Measurements from ENCODE around the gene HAVCR2.
A peak's percentile ranks its signal among the peaks of the same experiment; 100 is the strongest.

The HAVCR2 gene

DNA sequence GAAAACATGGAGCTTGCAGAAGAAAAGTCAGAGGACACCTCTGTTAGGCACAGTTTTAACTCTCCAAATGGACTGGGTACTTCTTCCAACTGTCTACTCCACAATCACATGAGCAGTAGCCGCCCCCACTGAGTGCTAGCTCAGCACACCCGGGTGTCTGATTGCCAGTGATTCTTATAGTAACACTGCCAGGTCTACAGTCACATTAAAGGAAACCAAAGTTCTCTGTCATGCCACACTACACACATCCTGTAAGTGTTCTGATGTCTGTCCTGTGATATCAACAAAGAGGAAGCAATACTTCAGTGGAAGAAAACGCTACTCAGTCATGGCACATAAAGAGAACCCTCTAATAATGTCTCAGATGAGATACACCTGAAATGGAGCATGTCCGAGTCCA, at the start of gene HAVCR2:
TSS of gene HAVCR2 (minus strand) at position 69 of the 400 bp plus-strand sequence. CDS start at position 8, 61 bp downstream.
- DNase-seq, result no peak

DNA sequence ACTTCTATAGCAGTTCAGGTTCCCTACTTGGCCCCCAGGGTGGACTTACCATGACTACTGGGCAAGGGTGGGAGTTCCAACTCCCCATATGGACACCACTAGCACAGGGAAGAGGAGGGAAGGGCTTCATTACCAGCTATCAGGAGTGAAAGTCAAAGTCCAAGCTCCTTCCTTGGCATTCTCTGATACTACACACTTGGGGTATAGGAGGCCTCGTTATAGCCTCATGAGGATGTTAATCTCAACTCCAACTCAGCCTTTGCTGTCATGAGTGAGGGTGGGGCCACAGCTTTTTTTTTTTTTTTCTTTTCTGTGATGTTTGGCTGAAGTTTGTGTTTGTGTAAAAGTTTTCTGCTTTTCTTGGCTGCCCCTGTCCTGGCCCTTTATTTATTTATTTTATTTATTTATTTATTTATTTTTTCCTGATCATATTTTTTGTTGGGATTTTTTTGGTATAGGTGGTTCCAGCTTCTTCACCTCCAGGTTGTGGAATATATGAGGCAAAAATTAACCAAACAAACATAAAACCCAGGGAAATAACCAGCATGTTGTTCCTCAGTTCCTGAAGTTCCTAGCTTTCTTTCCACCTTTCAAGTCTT, 48.5 kb upstream of the HAVCR2 start:
- no peak for DNase-seq

DNA sequence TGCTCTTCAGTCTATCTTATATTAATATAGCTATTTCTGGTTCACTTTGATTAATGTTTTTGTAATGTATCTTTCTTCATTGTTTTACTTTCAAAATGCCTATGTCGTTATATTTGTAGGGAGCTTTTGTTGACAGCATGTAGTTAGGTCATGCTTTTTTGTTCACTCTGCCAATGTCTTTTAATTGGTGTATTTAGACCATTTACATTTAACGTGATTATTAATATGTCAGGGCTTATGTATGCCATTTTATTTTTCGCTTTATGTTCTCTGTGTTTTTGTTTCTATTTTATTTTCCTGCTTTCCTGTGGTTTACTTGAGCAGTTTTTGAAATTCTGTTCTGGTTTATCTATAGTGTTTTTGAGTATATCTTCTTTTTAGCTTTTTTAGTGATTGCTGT, 46.5 kb upstream of the HAVCR2 start:
- DNase-seq, result no peak

DNA sequence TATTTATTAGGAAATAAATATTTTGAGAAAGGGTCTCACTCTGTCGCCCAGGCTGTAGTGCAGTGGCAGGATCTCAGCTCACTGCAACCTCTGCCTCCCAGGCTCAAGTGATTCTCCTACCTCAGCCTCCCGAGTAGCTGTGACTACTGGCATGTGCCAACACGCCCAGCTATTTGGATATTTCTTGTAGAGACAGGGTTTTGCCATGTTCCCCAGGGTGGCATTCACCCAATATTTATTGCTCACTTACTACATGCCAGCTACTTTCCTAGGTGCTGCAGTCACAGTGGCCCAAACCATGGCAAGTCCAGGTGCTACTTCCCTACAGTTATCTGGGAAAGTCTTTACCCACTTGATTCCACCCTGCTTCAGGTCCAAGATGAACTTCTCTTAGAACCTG, 42.2 kb upstream of the HAVCR2 start:
- DNase-seq, result no peak

DNA sequence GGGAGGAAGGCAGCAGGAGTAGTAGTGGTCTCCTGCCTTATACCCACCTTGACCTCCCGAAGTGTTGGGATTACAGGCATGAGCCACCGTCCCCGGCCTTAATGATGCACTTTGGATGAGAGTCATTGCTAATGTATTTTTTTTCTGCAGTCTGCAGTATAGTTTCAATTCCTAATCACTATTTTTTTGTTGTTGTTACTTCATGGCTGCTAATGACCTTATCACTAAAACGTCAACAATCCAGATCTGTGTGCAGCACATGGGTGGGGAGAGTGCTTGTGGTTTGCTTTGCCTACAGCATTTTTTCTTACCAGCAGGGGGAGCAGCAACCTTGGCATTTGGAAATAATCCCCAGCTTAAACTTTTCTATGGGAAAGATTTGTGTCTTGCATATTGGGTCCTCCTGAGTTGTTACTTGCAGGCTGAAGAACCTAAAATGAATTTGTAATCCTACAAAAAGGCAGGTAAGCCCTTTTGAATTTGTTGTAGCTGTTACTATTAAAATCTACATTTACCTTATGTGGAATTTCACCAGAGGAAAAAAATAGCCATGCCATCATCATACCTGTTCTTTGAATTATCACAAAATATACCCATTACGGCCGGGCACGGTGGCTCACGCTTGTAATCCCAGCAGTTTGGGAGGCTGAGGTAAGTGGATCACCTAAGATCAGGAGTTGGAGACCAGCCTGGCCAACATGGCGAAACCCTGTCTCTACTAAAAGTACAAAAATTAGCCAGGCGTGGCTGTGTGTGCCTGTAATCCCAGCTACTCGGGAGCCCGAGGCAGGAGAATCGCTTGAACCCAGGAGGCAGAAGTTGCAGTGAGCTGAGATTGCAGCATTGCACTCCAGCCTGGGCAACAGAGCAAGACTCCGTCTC, 40.1 kb upstream of the HAVCR2 start:
- DNase-seq, result peak; percentile 70

DNA sequence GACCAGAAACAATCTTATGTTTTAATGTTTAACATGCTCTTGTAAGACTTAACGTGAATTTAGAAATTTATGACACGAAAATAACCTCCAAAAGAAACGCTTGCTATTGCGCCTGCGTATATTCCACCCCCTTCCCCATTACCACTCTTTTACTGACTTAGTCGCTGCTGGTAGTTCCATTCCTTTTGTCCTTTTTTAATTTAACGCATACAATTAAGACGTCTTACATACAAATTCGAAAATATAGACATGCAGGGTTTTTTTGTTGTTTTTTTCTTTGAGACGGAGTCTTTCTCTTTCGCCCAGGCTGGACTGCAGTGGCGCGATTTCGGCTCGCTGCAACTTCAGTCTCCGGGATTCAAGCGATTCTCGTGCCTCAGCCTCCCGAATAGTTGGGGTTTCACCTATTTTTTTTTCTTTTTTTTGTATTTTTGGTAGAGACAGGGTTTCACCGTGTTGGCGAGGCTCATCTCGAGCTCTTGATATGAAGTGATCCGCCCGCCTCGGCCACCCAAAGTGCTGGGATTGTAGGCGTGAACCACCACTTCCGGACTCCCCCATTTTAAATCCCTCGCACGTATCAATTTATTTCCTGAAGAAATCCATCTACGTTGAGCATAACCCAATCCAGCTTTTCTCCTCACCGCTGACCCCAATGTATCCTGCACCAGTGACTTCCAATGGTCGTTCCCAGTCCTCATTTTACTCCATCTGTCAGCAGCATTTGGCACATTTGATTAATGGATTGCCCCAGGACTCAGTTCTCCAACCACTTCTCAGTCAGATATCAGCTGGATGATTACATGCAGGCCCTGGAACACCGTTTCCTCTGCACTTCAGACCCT, 34.5 kb upstream of the HAVCR2 start:
- peak; percentile 86 for DNase-seq

DNA sequence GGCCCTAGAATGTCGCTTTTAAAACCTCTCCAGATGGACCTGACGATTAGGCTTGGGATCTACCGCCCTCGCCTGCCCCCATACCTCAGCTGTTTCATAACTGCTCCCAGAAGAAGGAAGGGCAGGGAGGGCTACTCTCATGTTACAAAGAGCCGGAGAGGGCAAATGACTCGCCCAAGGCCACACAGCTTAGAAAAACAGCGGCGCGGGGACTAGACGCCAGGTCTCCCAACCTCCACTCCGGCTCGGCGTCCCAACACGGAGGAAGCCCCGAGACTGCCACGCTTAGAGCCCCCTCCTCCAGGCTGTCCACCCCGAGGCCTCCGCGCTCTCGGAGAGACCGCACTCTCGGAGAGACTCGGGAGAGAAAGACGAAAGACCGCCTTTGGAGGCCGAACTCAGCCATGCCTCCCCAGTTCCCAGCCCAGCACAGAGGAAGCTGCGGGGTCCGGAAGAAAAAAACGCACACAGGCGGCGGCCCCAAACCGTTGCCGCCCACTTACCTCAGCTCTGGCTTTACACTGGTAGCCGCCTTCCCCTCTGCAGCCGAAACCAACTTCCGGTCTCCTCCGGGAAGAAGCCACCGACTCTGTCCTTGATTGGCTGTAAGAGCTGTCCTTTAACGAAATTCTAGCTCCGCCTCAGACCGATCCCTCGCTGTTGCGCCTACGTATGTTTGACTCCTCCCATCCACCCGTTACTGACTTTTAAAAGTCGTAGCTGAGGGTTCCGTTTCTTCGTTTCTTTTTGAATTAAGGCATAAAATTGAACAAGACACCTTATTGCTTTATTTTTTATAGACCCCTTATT, 33.7 kb upstream of the HAVCR2 start, which contains the start of gene MED7:
TSS of gene MED7 (minus strand) at position 549 of the 810 bp plus-strand sequence. CDS start 3,434 bp downstream, outside the sequence.
- DNase-seq, result peak; percentile 100

DNA sequence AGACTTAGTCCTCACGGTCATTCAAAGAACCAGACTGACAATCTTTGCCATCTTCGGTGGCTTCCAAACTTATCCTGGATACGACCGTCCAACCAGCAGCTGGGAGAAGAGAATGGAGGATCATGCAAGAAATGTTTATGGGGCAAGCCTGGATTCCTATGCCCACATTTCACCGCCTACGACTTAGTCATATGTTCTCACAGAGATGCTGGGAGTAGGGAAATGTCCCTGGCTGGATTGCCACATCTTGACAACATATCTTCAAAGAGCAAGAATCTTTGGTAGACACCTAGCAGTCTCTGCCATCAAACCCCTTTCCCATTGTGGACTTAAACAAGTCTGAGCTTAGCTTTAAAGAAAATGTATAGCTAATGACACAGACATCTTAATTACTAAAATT, 28.8 kb upstream of the HAVCR2 start:
- DNase-seq, result no peak

DNA sequence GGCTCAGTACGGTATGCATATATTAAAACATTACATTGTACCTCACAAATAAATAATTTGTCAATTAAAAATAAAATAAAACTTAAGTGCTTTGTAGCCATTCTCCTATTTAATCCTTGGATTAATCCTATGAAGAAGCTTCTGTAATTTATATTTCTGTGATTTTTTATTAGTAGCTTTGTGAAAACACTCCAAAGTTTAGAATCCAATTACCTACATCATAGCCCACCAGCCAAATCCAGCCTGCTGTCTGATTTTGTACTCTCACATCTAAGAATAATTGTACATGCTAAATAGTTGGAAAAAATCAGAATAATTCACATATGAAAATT, 23.4 kb upstream of the HAVCR2 start:
- DNase-seq, result no peak

DNA sequence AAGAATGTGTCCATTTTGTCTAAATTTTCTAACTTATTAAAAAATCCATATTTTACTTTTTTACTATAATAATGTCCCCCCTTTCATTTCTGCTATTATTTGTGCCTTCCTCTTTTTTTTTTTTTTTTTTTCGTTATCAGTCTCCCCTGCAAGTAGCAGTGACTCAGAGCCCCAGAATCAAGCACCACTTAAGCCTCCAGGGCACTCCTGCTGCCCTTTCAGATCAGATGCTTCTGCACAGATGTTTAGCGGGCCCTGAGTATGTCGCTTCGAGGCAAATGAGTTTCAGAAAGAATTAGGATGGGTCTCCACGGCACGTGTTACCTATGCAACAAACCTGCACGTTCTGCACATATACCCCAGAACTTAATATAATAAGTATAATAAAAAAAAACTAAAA, 22.1 kb upstream of the HAVCR2 start:
- peak; percentile 32 for DNase-seq

DNA sequence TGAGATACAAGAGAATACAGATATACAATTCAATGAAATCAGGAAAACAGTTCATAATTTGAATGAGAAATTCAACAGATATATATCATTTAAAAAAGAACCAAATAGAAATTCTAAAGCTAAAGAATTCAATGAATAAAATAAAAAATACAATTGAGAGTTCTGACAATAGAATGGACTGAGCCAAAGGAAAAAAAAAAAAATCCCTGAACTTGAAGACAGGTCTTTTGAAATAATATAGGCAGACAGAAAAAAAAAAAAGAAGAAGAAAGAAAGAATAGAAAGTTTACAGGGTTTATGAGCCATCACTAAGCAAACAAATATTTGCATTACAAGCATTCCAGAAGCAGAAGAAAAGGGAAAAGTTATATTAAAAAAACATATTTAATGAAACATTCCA, 12.9 kb upstream of the HAVCR2 start:
- no peak for DNase-seq

DNA sequence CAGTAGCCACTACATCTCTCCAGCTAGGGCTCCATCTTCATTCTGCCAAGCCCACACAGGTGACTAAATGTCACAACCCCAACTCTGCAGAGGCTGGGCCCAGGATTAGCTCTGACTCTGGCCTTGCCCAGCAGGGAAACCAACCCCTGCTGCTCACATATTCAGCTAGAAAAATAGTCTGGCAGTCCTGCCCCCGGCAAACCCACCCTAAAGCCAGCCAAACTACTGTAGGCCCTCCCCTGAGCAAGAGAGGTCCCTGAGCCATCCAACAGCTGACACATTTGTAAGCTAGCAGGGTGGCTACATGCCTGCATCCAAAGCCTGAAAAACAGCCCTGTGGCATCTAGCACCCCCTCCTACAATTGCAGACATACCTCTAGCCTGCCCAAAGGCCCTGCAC, 11.3 kb upstream of the HAVCR2 start:
- no peak for DNase-seq

DNA sequence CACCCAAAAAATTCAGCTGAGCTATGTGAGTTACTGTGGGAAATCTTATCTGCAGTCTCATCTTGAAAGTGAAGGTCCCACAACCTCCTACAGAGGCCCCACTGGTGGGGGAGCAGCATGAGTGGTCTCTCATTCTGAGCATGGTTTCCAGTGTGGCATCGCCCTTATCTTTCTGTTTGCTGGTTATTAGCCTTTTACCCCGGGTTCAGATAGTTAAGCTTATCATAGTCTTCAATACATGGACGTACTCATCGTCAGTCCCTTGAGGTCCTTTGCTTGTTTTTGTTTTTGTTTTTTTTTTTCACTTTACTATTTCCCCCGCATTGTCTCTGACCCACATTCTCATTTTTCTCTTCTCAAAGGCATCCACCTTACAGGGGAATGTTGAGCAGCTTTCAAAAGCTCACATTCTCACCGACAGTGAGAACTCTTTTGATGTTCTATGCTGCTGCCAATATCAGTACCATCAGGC, 7.7 kb upstream of the HAVCR2 start:
- DNase-seq, result no peak

DNA sequence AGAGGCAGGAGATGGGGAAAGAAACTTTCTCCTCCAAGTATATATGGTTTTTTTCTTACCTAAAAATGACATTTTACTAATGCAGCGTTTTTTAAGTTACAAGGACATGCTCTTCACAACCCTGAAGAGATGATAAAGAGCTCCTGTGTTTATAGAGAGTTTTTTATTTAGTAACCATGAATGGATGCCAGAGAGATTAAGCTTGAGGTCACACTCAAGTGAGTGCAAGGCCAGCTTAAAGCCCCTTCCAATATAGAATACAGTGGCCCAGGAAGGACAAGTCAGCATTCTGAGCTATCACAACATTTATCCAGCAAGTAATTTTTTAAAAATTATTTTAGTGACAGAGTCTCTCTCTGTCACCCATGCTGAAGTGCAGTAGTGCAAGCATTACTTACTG, 6.7 kb upstream of the HAVCR2 start:
- DNase-seq, result no peak

DNA sequence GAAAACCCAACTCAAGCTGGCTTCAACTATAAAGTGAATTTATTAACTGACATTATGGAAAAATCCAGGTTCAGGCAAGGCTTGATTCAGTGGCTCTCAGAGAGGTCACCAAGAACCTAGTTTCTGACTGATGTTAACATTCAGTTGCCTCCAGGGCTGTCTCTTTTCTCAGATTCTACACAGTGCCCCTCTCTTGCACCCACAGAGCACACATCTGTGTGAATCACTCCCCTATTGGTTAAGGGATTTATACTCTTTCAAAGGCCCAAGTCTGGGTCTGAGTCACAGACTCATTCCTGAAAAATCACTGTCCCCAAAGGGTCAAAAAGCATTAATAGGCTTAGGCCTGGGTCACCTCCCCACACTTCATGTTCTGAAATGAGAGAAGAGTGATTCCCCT, 6.2 kb upstream of the HAVCR2 start:
- no peak for DNase-seq

DNA sequence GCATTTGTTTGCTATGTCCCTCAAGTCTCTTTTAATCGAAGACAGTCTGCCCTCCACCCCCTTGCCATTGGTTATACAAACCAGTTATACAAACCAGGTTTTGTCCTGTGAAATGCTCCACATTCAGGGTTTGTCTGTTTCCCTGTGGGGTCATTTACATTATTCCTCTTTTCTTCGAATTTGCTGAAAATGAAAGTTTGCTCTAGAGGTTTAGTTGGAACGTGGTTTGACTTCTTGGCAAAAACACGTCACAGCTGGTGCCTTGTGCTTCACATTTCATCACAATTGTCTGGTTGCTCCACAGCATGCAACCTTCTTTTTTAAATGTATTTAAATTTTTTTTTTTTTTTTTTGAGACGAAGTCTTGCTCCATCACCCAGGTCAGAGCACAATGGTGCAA, 4.2 kb upstream of the HAVCR2 start:
- no peak for DNase-seq

DNA sequence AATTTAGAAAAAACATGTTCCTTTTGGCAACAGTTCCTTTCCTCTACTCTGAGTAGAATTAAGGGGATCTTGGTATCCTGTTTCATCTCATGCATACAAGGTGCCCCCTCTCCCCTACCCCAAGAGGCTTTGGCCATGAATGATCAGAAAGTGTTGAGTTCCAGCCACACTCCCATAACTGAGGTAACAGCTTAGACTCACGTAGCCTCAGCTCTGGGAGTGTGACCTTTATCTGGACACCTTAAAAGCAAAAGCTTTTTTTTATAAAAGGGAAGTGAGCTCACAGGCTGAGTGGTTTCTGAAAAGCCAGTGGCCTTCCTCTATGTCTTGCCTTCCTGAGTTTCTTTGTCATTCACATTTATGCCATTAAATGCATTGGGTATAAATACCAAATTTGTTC, 900 bp upstream of the HAVCR2 start:
- DNase-seq, result no peak

DNA sequence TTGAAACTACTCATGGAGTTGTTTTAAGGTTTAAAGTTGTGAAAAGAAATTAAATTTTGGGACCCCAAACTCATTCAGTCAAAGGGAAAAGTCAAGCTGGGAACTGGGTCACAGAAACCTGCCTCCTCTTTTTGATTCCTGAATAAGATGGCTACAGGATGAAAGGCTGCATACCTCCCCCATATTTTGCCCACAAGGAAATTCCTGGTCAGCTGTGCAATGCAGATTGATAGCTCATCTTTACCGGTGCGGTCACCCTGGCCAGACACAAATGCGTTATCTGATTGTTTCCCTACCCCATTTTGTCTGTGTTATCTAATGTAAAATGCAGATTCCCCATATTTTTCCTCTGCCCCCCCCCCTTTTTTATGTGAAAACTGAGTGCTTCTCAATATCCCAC, 1.3 kb downstream of the HAVCR2 start:
- DNase-seq, result no peak

DNA sequence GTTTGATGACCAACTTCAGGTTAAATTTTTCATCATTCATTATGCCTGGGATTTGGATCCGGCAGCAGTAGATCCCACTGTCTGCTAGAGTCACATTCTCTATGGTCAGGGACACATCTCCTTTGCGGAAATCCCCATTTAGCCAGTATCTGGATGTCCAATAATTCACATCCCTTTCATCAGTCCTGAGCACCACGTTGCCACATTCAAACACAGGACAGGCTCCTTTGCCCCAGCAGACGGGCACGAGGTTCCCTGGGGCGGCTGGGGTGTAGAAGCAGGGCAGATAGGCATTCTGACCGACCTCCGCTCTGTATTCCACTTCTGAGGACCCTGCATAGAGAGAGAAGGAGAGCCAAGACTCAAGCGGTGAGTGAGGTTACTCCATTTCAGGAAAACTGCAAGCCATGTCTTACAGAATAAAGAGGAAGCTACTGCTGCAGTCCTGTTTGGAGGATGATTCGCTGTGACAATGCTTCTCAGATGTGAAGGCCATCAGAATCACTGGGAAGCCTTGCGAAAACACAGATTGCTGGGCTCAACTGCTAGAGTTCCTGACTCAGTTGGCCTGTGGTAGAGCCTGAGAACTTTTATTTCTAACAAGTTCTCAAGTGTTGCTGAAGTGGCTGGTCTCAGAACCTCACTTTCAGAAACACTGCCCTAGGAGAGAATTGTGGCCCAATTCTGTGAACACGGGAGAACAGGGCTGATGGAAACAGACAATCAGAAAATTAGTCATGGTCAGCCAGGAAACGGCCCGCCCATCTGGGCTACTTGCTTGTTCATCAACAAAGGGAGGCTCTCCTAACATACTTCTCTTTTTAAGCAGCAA, 2.0 kb downstream of the HAVCR2 start:
- DNase-seq, result no peak

DNA sequence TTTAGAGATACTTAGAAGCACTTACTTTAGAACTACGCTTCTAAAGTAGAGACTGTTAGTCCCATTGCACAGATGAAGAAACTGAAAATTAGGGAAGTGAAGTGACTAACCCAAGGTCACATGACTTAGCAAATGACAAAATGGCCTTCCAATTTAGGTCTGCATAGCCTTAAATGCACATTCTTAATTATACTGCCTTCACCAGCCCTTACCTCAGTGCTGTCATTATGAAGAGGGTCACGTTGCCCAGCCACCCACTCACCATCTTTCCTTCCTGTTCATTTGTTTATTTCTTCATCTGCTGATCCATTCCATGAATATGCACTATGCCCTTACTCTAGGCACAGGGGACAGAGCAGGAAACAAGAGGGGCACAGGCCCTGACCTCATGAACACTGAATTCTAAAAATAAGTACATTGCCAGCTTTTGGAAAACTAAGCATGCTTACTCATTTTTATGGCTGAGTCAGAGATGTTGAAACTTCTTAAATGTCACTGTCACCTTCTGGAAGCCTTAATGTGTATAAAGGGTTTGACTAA, 8.6 kb downstream of the HAVCR2 start:
- no peak for DNase-seq

DNA sequence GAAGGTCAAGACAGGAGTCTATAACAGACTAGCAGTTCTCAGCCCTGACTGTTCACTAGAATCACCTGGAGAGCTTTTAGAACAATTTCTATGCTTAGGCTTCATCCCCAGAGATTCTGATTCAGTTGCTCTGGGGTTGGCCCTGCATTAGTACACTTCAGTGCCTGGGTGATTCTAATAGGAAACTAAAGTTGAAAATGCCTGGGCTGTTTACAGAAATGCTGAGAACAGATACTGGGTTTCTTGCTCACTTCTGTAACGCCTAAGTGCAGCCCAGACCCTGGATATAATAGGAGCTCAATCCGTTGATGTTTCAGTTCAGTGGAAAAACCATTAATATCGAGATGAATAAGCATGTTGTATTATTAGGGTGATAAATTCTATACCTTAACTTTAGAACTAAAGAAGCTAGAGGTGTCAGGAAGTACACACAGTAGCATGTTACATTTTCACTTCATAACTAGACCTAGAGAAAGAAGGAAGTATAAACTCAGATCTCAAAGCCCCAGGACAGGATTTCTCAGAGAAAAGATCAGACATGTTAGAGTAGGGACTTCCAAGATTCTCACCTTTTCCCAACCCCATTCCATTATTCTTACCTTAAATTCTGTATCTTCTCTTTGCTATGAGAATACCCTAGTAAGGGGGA, 20.4 kb downstream of the HAVCR2 start:
- DNase-seq, result no peak
